DMS79 treated with DMSO at 0.1 percent for 48 hours (cell line): ENCODE measurements around the gene NCOA1.
"Not testable (repeated sequence)": the region's sequence is repeated elsewhere in the genome, so short reads cannot be mapped to it uniquely, and the experiment has no call there.

Source experiments
- DNase-seq: peaks from one replicate; lab custom pipeline; 2025; lab: John Stamatoyannopoulos, UW

The NCOA1 gene

DNA sequence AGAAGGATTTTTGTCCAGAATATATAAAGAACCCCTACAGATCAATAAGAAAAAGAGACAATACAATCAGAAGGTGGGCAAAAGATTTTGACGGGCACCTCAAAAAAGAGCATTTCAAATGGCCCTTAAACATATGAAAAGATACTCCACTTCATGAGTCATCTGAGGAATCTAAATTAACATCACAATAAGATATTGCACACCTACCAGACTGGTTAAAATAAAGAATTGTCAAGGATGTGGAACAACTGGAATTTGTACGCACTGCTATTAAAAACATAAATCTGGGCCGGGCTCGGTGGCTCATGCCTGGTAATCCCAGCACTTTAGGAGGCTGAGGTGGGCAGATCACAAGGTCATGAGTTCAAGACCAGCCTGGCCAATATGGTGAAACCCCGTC lies 17.0 kb upstream of the NCOA1 start:
- no peak for DNase-seq

DNA sequence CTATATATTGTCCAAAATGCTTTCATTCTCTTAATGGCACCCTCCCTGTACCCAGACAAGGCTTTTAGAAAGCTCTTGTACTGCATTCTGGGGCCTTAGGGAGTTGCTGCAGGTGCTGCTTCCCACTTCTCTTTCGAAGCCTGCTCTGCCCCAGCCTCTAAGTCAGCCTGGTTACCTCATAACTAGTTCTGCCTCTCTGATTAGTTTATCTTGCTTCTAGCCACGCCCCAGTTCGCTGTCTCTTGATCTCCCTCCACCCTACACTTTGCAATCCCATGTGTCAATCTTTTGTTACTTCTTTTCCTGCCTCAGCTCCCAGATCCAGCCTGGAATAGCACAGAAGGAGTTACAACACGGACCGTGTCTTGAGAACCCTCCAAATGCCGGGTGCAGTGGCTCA lies 13.8 kb upstream of the NCOA1 start:
- no peak for DNase-seq

DNA sequence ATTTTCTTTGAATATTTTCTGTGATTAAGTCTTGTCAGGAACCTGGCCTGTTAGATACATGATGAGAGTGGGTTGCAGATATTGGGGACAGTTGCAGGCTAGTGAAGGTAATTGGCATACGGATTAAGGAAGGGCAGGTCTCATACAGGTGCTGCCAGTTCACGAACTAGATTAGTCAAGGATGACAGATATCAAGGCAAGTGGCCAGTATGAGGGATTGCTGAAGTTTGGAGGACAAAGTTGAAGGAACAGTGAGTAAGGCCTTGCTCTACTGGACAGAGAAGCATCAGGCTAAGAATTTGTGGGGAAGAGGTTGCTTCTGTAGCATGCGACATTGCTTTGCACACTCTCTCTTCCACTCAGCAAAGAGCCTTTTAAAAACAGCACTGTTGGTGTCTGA lies 12.8 kb upstream of the NCOA1 start:
- no peak for DNase-seq

DNA sequence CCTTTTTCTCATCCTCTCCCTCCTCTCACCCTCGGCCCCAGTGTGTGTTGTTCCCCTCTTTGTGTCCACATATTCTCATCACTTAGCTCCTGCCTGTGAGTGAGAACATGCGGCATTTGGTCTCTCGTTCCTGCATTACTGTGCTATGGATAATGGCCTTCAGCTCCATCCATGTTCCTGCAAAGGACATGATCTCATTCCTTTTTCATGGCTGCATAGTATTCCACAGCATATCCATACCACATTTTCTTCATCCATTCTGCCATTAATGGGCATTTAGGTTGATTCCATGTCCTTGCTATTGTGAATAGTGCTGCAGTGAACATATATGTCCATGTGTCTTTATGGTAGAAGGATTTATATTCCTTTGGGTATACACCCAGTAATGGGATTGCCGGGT lies 10.8 kb upstream of the NCOA1 start:
- no peak for DNase-seq

GRCh38 chr2:24482251-24482971 lies 8.6 kb upstream of the NCOA1 start:
- no peak for DNase-seq

GRCh38 chr2:24482972-24483300 lies 8.1 kb upstream of the NCOA1 start:
- DNase-seq: no peak

DNA sequence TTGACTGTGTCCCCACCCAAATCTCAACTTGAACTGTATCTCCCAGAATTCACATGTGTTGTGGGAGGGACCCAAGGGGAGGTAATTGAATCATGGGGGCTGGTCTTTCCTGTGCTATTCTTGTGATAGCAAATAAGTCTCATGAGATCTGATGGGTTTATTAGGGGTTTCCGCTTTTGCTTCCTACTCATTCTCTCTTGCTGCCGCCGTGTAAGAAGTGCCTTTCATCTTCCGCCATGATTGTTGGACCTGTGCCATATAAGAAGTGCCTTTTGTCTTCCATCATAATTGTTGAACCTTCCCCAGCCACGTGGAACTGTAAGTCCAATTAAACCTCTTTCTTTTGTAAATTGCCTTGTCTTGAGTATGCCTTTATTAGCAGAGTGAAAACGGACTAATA lies 6.4 kb upstream of the NCOA1 start:
- not testable (repeated sequence) for DNase-seq

DNA sequence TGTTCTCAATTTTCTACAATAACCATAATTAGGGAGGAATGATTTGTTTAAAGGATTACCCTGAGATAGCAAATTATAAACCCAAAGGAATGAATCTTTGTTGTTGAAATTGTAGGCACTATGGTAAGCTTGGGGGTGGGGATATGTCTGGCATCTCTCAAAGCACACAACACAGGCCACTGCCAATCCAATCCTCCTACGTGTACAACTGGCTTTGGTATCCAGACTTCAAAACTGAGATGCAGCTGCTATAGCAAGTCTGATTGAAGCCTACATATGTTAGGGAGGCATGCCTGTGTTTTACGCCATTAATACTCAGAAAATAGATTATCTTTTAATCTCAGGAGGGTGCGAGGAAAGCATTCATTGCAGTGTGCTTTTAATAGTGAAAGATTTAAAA lies 5.9 kb upstream of the NCOA1 start:
- no peak for DNase-seq

DNA sequence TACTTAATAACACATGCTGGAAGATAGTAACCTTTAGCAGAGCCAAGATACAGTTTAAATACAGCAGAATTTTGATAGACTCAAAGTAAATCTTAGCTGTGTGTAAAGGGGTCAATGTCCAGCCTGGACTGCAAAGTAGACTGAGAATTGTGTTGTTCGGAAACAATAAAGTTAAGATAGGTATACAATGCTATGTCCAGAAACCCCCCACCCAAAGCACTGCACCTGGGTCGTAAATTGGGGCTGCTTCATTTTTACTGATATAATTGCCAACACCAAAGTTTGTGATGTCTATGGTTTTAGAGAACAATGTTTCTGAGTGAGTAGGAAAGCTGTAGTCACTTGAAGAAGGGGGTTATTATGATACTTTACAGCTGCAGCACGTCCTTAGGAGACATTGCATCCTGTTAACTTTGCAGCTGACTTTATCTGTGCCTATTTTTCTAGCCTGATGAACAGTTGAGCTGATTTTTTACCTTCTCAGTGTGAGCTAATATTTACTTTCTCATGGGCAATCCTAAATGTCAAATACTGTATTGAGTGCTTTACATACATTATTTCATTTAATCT lies 4.3 kb upstream of the NCOA1 start:
- DNase-seq: no peak

DNA sequence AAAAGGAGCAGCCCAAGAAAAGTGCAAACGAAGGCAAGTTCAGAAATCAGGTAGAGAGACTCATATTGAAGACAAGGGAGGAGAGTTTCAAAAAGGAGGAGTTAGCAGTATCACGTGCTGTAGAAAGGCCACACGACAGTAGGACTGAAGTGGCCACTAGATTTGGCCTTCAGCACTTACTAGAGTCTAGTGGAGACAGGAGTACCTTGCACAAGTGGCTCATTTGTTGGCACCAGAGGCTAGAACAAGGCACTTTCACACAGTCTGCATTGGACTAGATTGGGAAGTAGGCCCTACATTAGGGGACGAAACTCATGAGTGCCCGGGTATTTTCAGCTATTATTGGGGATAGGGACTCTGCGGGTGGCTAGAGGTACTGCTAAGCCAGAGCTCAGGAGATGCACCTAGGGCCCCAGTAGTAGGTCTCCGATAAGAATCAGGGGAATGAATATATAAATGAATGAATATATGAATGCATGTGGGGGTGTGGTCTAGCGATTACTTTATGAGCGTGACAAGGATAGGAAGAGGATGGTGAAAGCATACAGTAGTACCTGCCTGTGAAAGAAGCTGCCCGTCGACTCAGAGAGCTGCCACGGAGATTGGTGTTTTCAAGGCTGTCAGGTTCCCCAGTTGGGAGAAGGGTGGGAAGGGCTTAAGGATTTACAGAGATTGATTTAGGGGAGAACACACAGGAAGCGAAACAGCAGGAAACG lies 1.4 kb upstream of the NCOA1 start:
- DNase-seq: peak; percentile 38

DNA sequence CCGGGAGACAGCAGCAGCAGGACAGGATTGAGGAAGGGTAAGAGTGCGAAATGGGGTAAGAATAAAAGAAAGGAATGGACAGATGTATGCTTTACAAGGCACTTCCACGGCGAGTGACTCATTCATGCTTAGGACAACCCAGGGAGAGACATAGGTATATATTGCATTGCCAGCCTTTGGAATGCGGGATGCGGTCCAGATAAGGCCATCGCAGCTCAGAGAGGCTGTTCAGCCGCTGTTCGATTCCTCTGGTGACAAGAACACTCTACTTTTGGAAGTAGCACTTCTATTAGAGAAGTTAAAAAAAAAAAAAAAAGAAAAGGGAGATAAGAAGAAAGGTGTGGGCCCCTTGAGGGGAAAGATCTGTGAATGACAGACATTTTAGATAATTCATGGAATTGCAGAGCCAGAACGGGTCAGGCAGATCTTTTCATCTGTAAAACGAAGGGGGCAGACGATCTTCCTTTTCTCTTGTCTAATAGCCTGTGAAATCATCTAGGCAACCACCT lies 819 bp upstream of the NCOA1 start:
- DNase-seq: no peak

DNA sequence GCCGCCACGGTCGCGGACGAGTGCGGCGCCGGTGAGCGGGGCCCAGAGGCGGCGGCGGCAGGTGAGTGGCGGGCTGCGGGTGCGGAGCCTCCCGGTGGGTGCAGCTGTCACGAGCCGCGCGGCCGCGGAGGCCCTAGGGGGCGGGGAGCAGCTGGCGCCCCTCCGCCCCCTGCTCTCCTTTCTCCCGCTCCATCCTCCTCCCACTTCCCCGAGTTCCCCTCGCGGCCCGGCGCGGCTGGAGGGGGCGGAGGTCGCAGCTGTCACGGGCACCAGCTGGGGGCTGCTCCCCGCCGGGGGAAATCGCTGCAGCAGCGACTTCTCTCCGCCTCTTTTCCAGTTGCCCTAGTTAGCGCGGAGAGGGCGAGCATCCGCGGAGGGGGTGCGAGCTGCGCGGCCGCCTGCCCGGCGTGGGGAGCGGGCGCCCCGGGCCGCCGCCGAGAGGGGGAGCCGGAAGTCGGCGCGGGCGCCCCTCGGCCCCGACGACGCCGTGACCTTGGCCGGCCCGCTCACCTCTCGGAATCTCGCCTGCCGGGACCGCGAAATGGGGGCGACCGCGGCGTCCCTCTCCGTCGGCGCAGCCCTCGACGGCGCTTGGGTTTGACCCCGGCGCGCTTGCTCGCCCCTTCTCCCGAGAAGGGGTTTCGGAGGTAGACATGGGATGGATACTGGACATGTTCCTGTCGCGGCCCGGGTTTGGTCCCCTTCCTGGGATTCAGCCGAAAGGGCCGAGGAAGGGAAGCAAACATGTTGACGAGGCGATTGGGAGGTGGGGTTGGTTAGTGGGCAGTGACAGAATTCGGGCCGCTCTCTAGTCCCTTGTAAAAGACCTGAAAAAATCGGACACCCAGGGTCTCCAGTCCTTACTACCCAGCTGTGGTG lies 727 bp downstream of the NCOA1 start:
- DNase-seq: no peak

- peak; percentile 56 for DNase-seq
These were observed 1.6 kb downstream of the NCOA1 start for GRCh38 chr2:24492421-24493279.

DNA sequence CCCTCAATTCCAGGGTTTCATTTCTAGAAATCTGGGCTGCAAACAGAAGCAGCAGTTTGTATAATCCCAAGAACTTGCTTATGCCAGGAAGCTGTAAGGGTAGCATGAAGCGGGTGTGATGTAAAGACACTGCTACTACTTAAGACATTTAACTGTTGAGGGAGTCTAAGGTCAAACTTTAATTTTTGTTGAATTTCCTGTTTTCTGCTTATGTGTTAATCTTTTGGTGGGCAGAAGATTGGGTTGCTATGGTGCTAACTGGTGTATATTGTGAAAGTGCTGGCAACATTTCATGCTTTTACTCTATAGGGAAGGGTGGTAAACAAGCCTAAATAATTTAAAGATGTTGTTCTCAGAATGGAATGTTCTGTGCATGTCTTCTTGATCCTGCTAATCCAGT lies 2.7 kb downstream of the NCOA1 start:
- no peak for DNase-seq

DNA sequence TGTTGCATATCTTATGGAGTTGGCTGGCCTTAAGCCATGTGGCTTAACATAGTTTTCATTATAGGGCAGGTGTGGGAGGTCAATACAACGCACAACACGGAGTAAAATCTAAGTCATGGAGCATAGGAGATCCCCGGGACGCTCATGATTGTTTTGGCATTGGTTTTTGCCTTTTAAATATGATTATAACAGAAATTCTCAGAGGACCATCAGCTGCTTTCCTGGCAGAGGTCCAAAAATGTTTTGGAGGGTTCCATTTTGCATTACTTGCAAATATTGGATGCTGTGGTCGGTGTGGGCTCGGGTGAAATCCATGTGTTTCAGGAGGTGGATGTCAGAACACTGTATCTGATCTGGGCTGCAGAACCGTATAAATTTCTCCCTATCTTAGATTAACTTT lies 3.4 kb downstream of the NCOA1 start:
- no peak for DNase-seq

DNA sequence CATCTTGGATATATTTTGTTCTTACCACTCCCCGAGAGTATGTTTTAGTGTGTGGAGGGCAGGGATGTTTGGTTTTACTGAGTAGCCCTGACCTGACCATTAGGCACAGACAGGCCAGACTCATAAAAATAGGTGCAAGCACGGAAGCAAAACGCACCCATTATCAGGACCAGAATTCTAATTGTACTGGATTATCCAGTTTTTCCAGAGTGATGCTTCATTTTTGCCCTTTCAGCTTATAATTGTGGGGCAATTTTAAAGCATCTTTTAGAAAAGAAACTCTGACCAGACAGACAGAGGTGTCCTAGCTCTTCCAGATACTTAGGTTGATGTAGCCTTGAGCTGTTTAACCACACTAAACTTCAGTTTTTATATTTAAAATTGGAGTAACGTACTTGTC lies 4.4 kb downstream of the NCOA1 start:
- DNase-seq: no peak

GRCh38 chr2:24496959-24497358 lies 5.9 kb downstream of the NCOA1 start:
- no peak for DNase-seq

- DNase-seq: no peak
These were observed 6.6 kb downstream of the NCOA1 start for GRCh38 chr2:24497685-24498084.

DNA sequence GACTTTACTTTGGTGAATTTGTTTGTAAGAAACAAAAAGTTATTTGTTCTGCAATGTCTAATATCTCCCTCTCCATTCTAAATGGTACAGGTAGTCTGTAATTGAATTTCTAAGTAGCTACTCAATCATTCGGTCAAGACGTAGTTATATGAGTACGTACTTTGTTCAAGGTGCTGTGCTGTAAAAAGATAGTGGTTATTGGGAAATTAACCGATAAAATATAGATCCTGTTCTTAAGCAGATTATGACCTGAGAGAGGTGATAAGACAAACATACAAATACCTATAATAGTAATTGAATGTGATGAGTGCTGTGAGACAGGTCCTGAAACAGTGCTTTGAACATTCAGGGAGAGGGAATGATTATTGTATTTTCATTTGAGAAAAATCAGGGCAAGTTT lies 7.1 kb downstream of the NCOA1 start:
- no peak for DNase-seq

GRCh38 chr2:24501813-24502212 lies 10.8 kb downstream of the NCOA1 start:
- DNase-seq: no peak

GRCh38 chr2:24505534-24506275 lies 14.7 kb downstream of the NCOA1 start:
- DNase-seq: no peak
